ENCODE measurements around the gene ZNF865. TPM values are rescaled to one million over a fixed set of nuclear protein-coding genes. Genes with fewer than 3 reads are reported as not detected.
A peak's percentile ranks its signal among the peaks of the same experiment; 100 is the strongest.

The ZNF865 gene
- total RNA-seq, 1 experiment from 2014 or later: 21.7 TPM

GRCh38 chr19:55585658-55586339 is 19.6 kb upstream of the ZNF865 start (continued):
- TF ChIP-seq IRF1 (CRISPR knock-in tag; IDR thresholded peaks at IDR 0.05) (no peak), NFATC4 (CRISPR knock-in tag; IDR thresholded peaks at IDR 0.05) (no peak), ELF4 (CRISPR knock-in tag; IDR thresholded peaks at IDR 0.05; ENCODE audit: low read depth) (no peak), TCF7 (CRISPR knock-in tag; IDR thresholded peaks at IDR 0.05; ENCODE audit: low read depth) (no peak)

- ChIA-PET CTCF (interaction anchor here (0.9 to 4.0 kb wide), 6 partner anchors 12 to 120 kb away, joined by 3 to 13 read pairs (median 5); partner anchors contain the start of genes FIZ1 and ZNF865), POLR2A (interaction anchor here (0.6 to 2.3 kb wide), 3 partner anchors 12 to 38 kb away, joined by 5 to 17 read pairs (median 5); partner anchors contain the start of genes FIZ1, ZNF524, ZNF784 and ZNF865)
- peak overlapping the region; percentile 75 for H3K4me3 Mint-ChIP-seq
- H3K27ac Mint-ChIP-seq: no peak overlapping the region
- H3K36me3 Mint-ChIP-seq: no peaks in the 10 kb centered on the region
- H3K27me3 Mint-ChIP-seq (ENCODE audit: low read depth): peaks cover 33% of the 10 kb centered on the region
- H3K9me3 Mint-ChIP-seq: no peaks in the 10 kb centered on the region
- TF ChIP-seq ARID4B (CRISPR knock-in tag; IDR thresholded peaks at IDR 0.05; ENCODE audit: borderline replicate concordance): peak; percentile 34; the same call in 1 of the 2 replicates
- 0 out of 2 replicates have a peak, but pooled peaks have one; percentile 33 for TF ChIP-seq ETV6 (CRISPR knock-in tag; IDR thresholded peaks at IDR 0.05)
- no peak for TF ChIP-seq STAT6 (CRISPR knock-in tag; conservative IDR thresholded peaks at IDR 0.05; ENCODE audit: low read depth)
- TF ChIP-seq FOXP1 (CRISPR knock-in tag; IDR thresholded peaks at IDR 0.05; ENCODE audit: borderline replicate concordance): no peak
- TF ChIP-seq ESRRA (CRISPR knock-in tag; IDR thresholded peaks at IDR 0.05; ENCODE audit: borderline replicate concordance): no peak
- TF ChIP-seq NR3C1 (CRISPR knock-in tag; conservative IDR thresholded peaks at IDR 0.05; ENCODE audit: low read depth): no peak
- peak; percentile 52; the same call in 1 of the 2 replicates for TF ChIP-seq SP1 (CRISPR knock-in tag; conservative IDR thresholded peaks at IDR 0.05)
- ATAC-seq (peak; percentile 90), DNase-seq (ENCODE audit: low spot score) (peak; percentile 98)
- H3K4me1 Mint-ChIP-seq: peaks cover 36% of the 10 kb centered on the region
Measured at GRCh38 chr19:55586976-55587668, 18.3 kb upstream of the ZNF865 start.

- DNase-seq (ENCODE audit: low spot score) (no peak), ATAC-seq (no peak)
- Mint-ChIP-seq H3K9me3 (no peaks in the 10 kb centered on the region), H3K27me3 (ENCODE audit: low read depth) (peaks cover 33% of the 10 kb centered on the region), H3K36me3 (no peaks in the 10 kb centered on the region), H3K4me1 (peaks cover 36% of the 10 kb centered on the region), H3K4me3 (no peak overlapping the region), H3K27ac (no peak overlapping the region)
- ChIA-PET CTCF (interaction anchor here (1.9 to 4.0 kb wide), 2 partner anchors 17 to 44 kb away, joined by 7 to 13 read pairs; partner anchors contain the start of gene ZNF865), POLR2A (no interaction called here)
- TF ChIP-seq ATF3 (CRISPR knock-in tag; conservative IDR thresholded peaks at IDR 0.05): no peak
- peak; percentile 91 for TF ChIP-seq ZNF121 (CRISPR knock-in tag; IDR thresholded peaks at IDR 0.05)
- no peak for TF ChIP-seq SMAD3 (CRISPR knock-in tag; IDR thresholded peaks at IDR 0.05; ENCODE audit: borderline replicate concordance)
Measured at GRCh38 chr19:55588738-55589137, 16.7 kb upstream of the ZNF865 start.
